GM23338 (cell line): ENCODE measurements around the gene SIL1. TPM values are rescaled to one million over a fixed set of nuclear protein-coding genes. Genes with fewer than 3 reads are reported as not detected.

Experiments
- ATAC-seq: fragments of 200-7000 bp; cut with Tn5 transposase; 3 replicates; pipeline ENCODE4 v1.9.1; 2020
- DNase-seq: peaks from one replicate; pipeline ENCODE4 v3.0.0-alpha.2; 2015; ENCODE audit warnings: low spot score
- H2AFZ ChIP-seq: fragments of 200-600 bp; sonication (generic); 2 replicates; pipeline ENCODE4 v1.8.0; 2016; ENCODE audit warnings: antibody characterized with exemption, mild to moderate bottlenecking, moderate library complexity
- H3F3A ChIP-seq: fragments of 200-600 bp; sonication (generic); replicated peaks from 2 replicates; pipeline ENCODE4 v1.8.0; 2017; ENCODE audit warnings: antibody characterized with exemption, mixed run types, low read depth
- H3K27ac ChIP-seq: fragments of 200-600 bp; sonication (generic); 2 replicates; pipeline ENCODE4 v1.6.1; 2016; ENCODE audit warnings: low read depth
- H3K27me3 ChIP-seq: fragments of 200-600 bp; sonication (generic); 2 replicates; pipeline ENCODE4 v1.8.0; 2016; ENCODE audit warnings: mild to moderate bottlenecking, mixed run types, moderate library complexity; ENCODE audit not compliant: insufficient read depth
- H3K36me3 ChIP-seq: fragments of 200-600 bp; sonication (generic); 2 replicates; pipeline ENCODE4 v1.8.0; 2016; ENCODE audit warnings: mild to moderate bottlenecking; ENCODE audit not compliant: insufficient read depth
- H3K4me1 ChIP-seq: fragments of 200-600 bp; sonication (generic); 2 replicates; pipeline ENCODE4 v1.8.0; 2016; ENCODE audit warnings: mild to moderate bottlenecking, moderate library complexity; ENCODE audit not compliant: insufficient read depth
- H3K4me2 ChIP-seq: fragments of 200-600 bp; sonication (generic); 2 replicates; pipeline ENCODE4 v1.7.1; 2017; ENCODE audit warnings: mixed run types
- H3K4me3 ChIP-seq: fragments of 200-600 bp; sonication (generic); 2 replicates; pipeline ENCODE4 v1.6.1; 2016; ENCODE audit warnings: mixed run types
- H3K79me2 ChIP-seq: fragments of 200-600 bp; sonication (generic); replicated peaks from 2 replicates; pipeline ENCODE4 v1.8.0; 2017; ENCODE audit warnings: mild to moderate bottlenecking; ENCODE audit not compliant: insufficient read depth
- H3K9me2 ChIP-seq: fragments of 200-600 bp; sonication (generic); 2 replicates; pipeline ENCODE4 v1.8.0; 2017; ENCODE audit not compliant: insufficient read depth
- H4K20me1 ChIP-seq: fragments of 200-600 bp; sonication (generic); replicated peaks from 2 replicates; pipeline ENCODE4 v1.8.0; 2017; ENCODE audit warnings: mild to moderate bottlenecking; ENCODE audit not compliant: insufficient read depth
- H3K27ac Mint-ChIP-seq: 2 replicates; pipeline ENCODE4 v1.8.0; 2020; ENCODE audit warnings: inconsistent platforms, mild to moderate bottlenecking, moderate library complexity, mixed read lengths
- H3K27me3 Mint-ChIP-seq: 3 replicates; pipeline ENCODE4 v1.8.0; 2022; ENCODE audit warnings: low read depth, mild to moderate bottlenecking, moderate library complexity, mixed read lengths, inconsistent platforms; ENCODE audit not compliant: insufficient read depth, poor library complexity
- H3K36me3 Mint-ChIP-seq: 3 replicates; pipeline ENCODE4 v1.8.0; 2021; ENCODE audit warnings: low read depth, mild to moderate bottlenecking, inconsistent platforms, moderate library complexity, mixed read lengths
- H3K4me1 Mint-ChIP-seq: 3 replicates; pipeline ENCODE4 v1.8.0; 2020; ENCODE audit warnings: mild to moderate bottlenecking, inconsistent platforms, mixed read lengths
- H3K4me3 Mint-ChIP-seq: 3 replicates; pipeline ENCODE4 v1.8.0; 2021; ENCODE audit warnings: moderate library complexity, mild to moderate bottlenecking, inconsistent platforms, mixed read lengths
- H3K9me3 Mint-ChIP-seq: 3 replicates; pipeline ENCODE4 v1.8.0; 2020; ENCODE audit warnings: moderate library complexity, mild to moderate bottlenecking, inconsistent platforms, mixed read lengths
- CTCF ChIP-seq, 2 experiments: fragments of 200-600 bp in 1 of 2; sonication (generic) in 1 of 2; conservative IDR thresholded peaks; 2 replicates each; pipeline versions ENCODE4 v1.5.1 to v1.6.1; 2016 to 2017; ENCODE audit warnings: antibody characterized with exemption in 2 of 2, low read depth in 2 of 2, mild to moderate bottlenecking in 2 of 2, moderate library complexity in 1 of 2
- EZH2 ChIP-seq: fragments of 200-600 bp; sonication (generic); IDR thresholded peaks from one replicate; pipeline ENCODE4 v1.8.0; 2017; ENCODE audit warnings: antibody characterized with exemption, mild to moderate bottlenecking, low read depth; ENCODE audit not compliant: unreplicated experiment
- EZH2phosphoT487 ChIP-seq: fragments of 200-600 bp; sonication (generic); IDR thresholded peaks from one replicate; pipeline ENCODE4 v1.8.1; 2018; ENCODE audit warnings: antibody characterized with exemption; ENCODE audit not compliant: unreplicated experiment
- NANOG ChIP-seq: IDR thresholded peaks from 2 replicates; pipeline ENCODE4 v1.6.1; 2016; ENCODE audit warnings: antibody characterized with exemption, borderline replicate concordance
- POLR2AphosphoS5 ChIP-seq: IDR thresholded peaks from 2 replicates; pipeline ENCODE4 v1.6.1; 2016; ENCODE audit warnings: antibody characterized with exemption, low read depth
- STAT1 ChIP-seq: IDR thresholded peaks from one replicate; pipeline ENCODE4 v1.6.1; 2016; ENCODE audit warnings: antibody characterized with exemption; ENCODE audit not compliant: unreplicated experiment
- ZNF114 ChIP-seq: fragments of 250-450 bp; sonication (Bioruptor Pico); IDR thresholded peaks from 2 replicates; pipeline ENCODE4 v1.5.0; 2020; ENCODE audit warnings: mild to moderate bottlenecking, moderate library complexity
- ZNF331 ChIP-seq: fragments of 250-450 bp; sonication (Bioruptor Pico); IDR thresholded peaks from 2 replicates; pipeline ENCODE4 v1.5.0; 2020; ENCODE audit warnings: low read depth, mild to moderate bottlenecking, moderate library complexity
- polyA plus RNA-seq: library from polyadenylated mRNA; unstranded; fragments of >200 nt; fragmentation: Nextera tagmentation; extraction: Ambion mirVana; gene quantifications from 2 replicates; pipeline ENCODE4 v1.2.1, GENCODE V29; 2016
- total RNA-seq: library from RNA; depleted of rRNA; stranded (reverse); fragments of >200 nt; shearing (Covaris generic); gene quantifications from 2 replicates; pipeline ENCODE4 v1.2.3, GENCODE V29; 2014
- TF ChIP-seq, protein P1 (sequence below): IDR thresholded peaks from one replicate; pipeline ENCODE4 v1.6.1; 2018; ENCODE audit warnings: antibody characterized with exemption; ENCODE audit not compliant: unreplicated experiment
- TF ChIP-seq, protein P2 (sequence below): fragments of 250-450 bp; sonication (Bioruptor Pico); IDR thresholded peaks from 2 replicates; pipeline ENCODE4 v1.5.0; 2020; ENCODE audit warnings: mild to moderate bottlenecking, moderate library complexity
- TF ChIP-seq, protein P3 (sequence below): IDR thresholded peaks from 2 replicates; pipeline ENCODE4 v1.6.1; 2016; ENCODE audit warnings: antibody characterized with exemption

Gene SIL1
- total and polyA plus RNA-seq, 2 experiments from 2014 or later, result 5.5 to 5.9 TPM

- no peak for TF ChIP-seq ZNF331 (CRISPR knock-in tag)
Measured at GRCh38 chr5:139157556-139157955, 40.6 kb downstream of the SIL1 start (continued).

GRCh38 chr5:139156814-139157213 lies 41.4 kb downstream of the SIL1 start:
- Histone ChIP-seq H3K4me2 (no peak overlapping the region), H3K36me3 (no peaks in the 10 kb centered on the region), H3K9me2 (no peaks in the 10 kb centered on the region), H3K27ac (no peak overlapping the region), H4K20me1 (no peaks in the 10 kb centered on the region), H3K79me2 (no peaks in the 10 kb centered on the region), H3K4me1 (peaks cover 21% of the 10 kb centered on the region), H3K4me3 (no peak overlapping the region), H3K27me3 (no peaks in the 10 kb centered on the region), H3F3A (no peaks in the 10 kb centered on the region), H2AFZ (no peak overlapping the region)
- H3K27me3 Mint-ChIP-seq, result no peaks in the 10 kb centered on the region
- H3K27ac Mint-ChIP-seq, result no peak overlapping the region
- TF ChIP-seq EZH2phosphoT487 (no peak), STAT1 (no peak), NANOG (no peak), ZNF331 (CRISPR knock-in tag) (no peak), EZH2 (no peak), CTCF (conservative IDR thresholded peaks at IDR 0.05; ENCODE audit: low read depth in 2 of 2) (no peak), ZNF114 (CRISPR knock-in tag) (no peak), POLR2AphosphoS5 (no peak)
- TF ChIP-seq, protein P1, sequence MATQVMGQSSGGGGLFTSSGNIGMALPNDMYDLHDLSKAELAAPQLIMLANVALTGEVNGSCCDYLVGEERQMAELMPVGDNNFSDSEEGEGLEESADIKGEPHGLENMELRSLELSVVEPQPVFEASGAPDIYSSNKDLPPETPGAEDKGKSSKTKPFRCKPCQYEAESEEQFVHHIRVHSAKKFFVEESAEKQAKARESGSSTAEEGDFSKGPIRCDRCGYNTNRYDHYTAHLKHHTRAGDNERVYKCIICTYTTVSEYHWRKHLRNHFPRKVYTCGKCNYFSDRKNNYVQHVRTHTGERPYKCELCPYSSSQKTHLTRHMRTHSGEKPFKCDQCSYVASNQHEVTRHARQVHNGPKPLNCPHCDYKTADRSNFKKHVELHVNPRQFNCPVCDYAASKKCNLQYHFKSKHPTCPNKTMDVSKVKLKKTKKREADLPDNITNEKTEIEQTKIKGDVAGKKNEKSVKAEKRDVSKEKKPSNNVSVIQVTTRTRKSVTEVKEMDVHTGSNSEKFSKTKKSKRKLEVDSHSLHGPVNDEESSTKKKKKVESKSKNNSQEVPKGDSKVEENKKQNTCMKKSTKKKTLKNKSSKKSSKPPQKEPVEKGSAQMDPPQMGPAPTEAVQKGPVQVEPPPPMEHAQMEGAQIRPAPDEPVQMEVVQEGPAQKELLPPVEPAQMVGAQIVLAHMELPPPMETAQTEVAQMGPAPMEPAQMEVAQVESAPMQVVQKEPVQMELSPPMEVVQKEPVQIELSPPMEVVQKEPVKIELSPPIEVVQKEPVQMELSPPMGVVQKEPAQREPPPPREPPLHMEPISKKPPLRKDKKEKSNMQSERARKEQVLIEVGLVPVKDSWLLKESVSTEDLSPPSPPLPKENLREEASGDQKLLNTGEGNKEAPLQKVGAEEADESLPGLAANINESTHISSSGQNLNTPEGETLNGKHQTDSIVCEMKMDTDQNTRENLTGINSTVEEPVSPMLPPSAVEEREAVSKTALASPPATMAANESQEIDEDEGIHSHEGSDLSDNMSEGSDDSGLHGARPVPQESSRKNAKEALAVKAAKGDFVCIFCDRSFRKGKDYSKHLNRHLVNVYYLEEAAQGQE, result no peak
- TF ChIP-seq, protein P2, sequence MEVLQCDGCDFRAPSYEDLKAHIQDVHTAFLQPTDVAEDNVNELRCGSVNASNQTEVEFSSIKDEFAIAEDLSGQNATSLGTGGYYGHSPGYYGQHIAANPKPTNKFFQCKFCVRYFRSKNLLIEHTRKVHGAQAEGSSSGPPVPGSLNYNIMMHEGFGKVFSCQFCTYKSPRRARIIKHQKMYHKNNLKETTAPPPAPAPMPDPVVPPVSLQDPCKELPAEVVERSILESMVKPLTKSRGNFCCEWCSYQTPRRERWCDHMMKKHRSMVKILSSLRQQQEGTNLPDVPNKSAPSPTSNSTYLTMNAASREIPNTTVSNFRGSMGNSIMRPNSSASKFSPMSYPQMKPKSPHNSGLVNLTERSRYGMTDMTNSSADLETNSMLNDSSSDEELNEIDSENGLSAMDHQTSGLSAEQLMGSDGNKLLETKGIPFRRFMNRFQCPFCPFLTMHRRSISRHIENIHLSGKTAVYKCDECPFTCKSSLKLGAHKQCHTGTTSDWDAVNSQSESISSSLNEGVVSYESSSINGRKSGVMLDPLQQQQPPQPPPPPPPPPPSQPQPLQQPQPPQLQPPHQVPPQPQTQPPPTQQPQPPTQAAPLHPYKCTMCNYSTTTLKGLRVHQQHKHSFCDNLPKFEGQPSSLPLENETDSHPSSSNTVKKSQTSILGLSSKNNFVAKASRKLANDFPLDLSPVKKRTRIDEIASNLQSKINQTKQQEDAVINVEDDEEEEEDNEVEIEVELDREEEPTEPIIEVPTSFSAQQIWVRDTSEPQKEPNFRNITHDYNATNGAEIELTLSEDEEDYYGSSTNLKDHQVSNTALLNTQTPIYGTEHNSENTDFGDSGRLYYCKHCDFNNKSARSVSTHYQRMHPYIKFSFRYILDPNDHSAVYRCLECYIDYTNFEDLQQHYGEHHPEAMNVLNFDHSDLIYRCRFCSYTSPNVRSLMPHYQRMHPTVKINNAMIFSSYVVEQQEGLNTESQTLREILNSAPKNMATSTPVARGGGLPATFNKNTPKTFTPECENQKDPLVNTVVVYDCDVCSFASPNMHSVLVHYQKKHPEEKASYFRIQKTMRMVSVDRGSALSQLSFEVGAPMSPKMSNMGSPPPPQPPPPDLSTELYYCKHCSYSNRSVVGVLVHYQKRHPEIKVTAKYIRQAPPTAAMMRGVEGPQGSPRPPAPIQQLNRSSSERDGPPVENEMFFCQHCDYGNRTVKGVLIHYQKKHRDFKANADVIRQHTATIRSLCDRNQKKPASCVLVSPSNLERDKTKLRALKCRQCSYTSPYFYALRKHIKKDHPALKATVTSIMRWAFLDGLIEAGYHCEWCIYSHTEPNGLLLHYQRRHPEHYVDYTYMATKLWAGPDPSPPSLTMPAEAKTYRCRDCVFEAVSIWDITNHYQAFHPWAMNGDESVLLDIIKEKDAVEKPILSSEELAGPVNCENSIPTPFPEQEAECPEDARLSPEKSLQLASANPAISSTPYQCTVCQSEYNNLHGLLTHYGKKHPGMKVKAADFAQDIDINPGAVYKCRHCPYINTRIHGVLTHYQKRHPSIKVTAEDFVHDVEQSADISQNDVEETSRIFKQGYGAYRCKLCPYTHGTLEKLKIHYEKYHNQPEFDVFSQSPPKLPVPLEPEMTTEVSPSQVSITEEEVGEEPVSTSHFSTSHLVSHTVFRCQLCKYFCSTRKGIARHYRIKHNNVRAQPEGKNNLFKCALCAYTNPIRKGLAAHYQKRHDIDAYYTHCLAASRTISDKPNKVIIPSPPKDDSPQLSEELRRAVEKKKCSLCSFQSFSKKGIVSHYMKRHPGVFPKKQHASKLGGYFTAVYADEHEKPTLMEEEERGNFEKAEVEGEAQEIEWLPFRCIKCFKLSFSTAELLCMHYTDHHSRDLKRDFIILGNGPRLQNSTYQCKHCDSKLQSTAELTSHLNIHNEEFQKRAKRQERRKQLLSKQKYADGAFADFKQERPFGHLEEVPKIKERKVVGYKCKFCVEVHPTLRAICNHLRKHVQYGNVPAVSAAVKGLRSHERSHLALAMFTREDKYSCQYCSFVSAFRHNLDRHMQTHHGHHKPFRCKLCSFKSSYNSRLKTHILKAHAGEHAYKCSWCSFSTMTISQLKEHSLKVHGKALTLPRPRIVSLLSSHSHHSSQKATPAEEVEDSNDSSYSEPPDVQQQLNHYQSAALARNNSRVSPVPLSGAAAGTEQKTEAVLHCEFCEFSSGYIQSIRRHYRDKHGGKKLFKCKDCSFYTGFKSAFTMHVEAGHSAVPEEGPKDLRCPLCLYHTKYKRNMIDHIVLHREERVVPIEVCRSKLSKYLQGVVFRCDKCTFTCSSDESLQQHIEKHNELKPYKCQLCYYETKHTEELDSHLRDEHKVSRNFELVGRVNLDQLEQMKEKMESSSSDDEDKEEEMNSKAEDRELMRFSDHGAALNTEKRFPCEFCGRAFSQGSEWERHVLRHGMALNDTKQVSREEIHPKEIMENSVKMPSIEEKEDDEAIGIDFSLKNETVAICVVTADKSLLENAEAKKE, result no peak
- TF ChIP-seq, protein P3, sequence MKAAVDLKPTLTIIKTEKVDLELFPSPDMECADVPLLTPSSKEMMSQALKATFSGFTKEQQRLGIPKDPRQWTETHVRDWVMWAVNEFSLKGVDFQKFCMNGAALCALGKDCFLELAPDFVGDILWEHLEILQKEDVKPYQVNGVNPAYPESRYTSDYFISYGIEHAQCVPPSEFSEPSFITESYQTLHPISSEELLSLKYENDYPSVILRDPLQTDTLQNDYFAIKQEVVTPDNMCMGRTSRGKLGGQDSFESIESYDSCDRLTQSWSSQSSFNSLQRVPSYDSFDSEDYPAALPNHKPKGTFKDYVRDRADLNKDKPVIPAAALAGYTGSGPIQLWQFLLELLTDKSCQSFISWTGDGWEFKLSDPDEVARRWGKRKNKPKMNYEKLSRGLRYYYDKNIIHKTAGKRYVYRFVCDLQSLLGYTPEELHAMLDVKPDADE, result no peak
- no peaks in the 10 kb centered on the region for H3K9me3 Mint-ChIP-seq
- ATAC-seq (no peak), DNase-seq (no peak)
- H3K4me1 Mint-ChIP-seq, result peaks cover 25% of the 10 kb centered on the region
- no peak overlapping the region for H3K4me3 Mint-ChIP-seq
- H3K36me3 Mint-ChIP-seq, result no peaks in the 10 kb centered on the region
